ENCODE data around the gene SPAAR. TPM values are rescaled to one million over a fixed set of nuclear protein-coding genes. Genes with fewer than 3 reads are reported as not detected.
A peak's percentile ranks its signal among the peaks of the same experiment; 100 is the strongest.

Gene SPAAR
- total RNA-seq, 6 donors from 2014 or later: 3.3 to 19.9 (median 8.5) TPM

GRCh38 chr9:35906923-35907699, 2.2 kb upstream of the SPAAR start:
- ATAC-seq (ENCODE audit: low FRiP score in 2 of 2) (peak; percentile 79 to 85), DNase-seq (peak; percentile 56 to 85)
- Histone ChIP-seq H3K9me3 (no peaks in the 10 kb centered on the region), H3K36me3 (no peaks in the 10 kb centered on the region), H3K4me3 (peak overlapping the region in 3 of 4 donors; percentile 0 to 41 (median 22)), H3K4me1 (peaks cover 72 to 90% (median 88%) of the 10 kb centered on the region in 4 donors), H3K27me3 (no peaks in the 10 kb centered on the region), H3K27ac (peak overlapping the region; percentile 94 to 98 (median 95))
- TF ChIP-seq CTCF (IDR thresholded peaks at IDR 0.05): peak in 1 of 6 experiments; percentile 9
- TF ChIP-seq POLR2AphosphoS5 (IDR thresholded peaks at IDR 0.05): peak; percentile 56 to 67
- peak in 3 of 4 donors; percentile 10 to 43 (median 19) for TF ChIP-seq POLR2A (IDR thresholded peaks at IDR 0.05)
- peak in 1 of 4 donors; percentile 20 for TF ChIP-seq EP300 (IDR thresholded peaks at IDR 0.05)
- WGBS, 2 donors: 23 to 35% methylated on average over 9 to 13 of the region's 14 CpGs

- Histone ChIP-seq H3K36me3 (no peaks in the 10 kb centered on the region), H3K27ac (peak overlapping the region; percentile 94 to 98 (median 95)), H3K9me3 (no peaks in the 10 kb centered on the region), H3K27me3 (no peaks in the 10 kb centered on the region), H3K4me3 (peak overlapping the region in 3 of 4 donors; percentile 0 to 41 (median 22)), H3K4me1 (peaks cover 69 to 92% (median 87%) of the 10 kb centered on the region in 4 donors)
- WGBS, 2 donors: 20 to 28% methylated on average over 13 of the region's 13 CpGs
- ATAC-seq (ENCODE audit: low FRiP score in 2 of 2): peak; percentile 70 to 72
- peak in 1 of 2 donors; percentile 65 for DNase-seq
- TF ChIP-seq POLR2AphosphoS5 (IDR thresholded peaks at IDR 0.05) (peak; percentile 40 to 76), POLR2A (IDR thresholded peaks at IDR 0.05) (peak in 1 of 4 donors; percentile 1), EP300 (IDR thresholded peaks at IDR 0.05) (peak in 2 of 4 donors; percentile 81 to 89), CTCF (IDR thresholded peaks at IDR 0.05) (no peak)
Measured at GRCh38 chr9:35907711-35908503, 1.4 kb upstream of the SPAAR start.

- H3K4me1 ChIP-seq: peaks cover 62 to 86% (median 81%) of the 10 kb centered on the region in 4 donors
- peak overlapping the region; percentile 94 to 98 (median 95) for H3K27ac ChIP-seq
- TF ChIP-seq EP300 (IDR thresholded peaks at IDR 0.05) (no peak), CTCF (IDR thresholded peaks at IDR 0.05) (no peak), POLR2AphosphoS5 (IDR thresholded peaks at IDR 0.05) (no peak), POLR2A (IDR thresholded peaks at IDR 0.05) (no peak)
- WGBS, 2 donors: 42 to 53% methylated on average over 9 of the region's 9 CpGs
- no peaks in the 10 kb centered on the region for H3K27me3 ChIP-seq
- DNase-seq (no peak), ATAC-seq (ENCODE audit: low FRiP score in 2 of 2) (peak in 1 of 2 donors; percentile 4)
- H3K36me3 ChIP-seq: no peaks in the 10 kb centered on the region
- H3K9me3 ChIP-seq: no peaks in the 10 kb centered on the region
- no peak overlapping the region for H3K4me3 ChIP-seq
Measured at GRCh38 chr9:35908504-35909125, 675 bp upstream of the SPAAR start.

- Histone ChIP-seq H3K36me3 (no peaks in the 10 kb centered on the region), H3K27me3 (no peaks in the 10 kb centered on the region), H3K4me3 (peak overlapping the region in 3 of 4 donors; percentile 30 to 46 (median 41)), H3K27ac (peak overlapping the region; percentile 94 to 98 (median 95)), H3K4me1 (peaks cover 61 to 80% (median 72%) of the 10 kb centered on the region in 4 donors), H3K9me3 (no peaks in the 10 kb centered on the region)
- DNase-seq (peak in 1 of 2 donors; percentile 68), ATAC-seq (ENCODE audit: low FRiP score in 2 of 2) (no peak)
- 75 to 76% methylated on average over 29 to 31 of the region's 34 CpGs for WGBS, 2 donors
- no peak for TF ChIP-seq POLR2AphosphoS5 (IDR thresholded peaks at IDR 0.05)
- peak in 1 of 6 experiments; percentile 3 for TF ChIP-seq CTCF (IDR thresholded peaks at IDR 0.05)
- no peak for TF ChIP-seq POLR2A (IDR thresholded peaks at IDR 0.05)
- TF ChIP-seq EP300 (IDR thresholded peaks at IDR 0.05): no peak
Measured at GRCh38 chr9:35909687-35910612, 660 bp downstream of the SPAAR start.

Measured in upper lobe of left lung (tissue), 6 donors.